ENCODE results near the gene AKAP17A.

- TF ChIP-seq CTCF (IDR thresholded peaks at IDR 0.05; ENCODE audit: low read length) (no peak), EZH2 (optimal IDR thresholded peaks at IDR 0.05; ENCODE audit: low read depth, low read length) (no peak), EZH2phosphoT487 (IDR thresholded peaks at IDR 0.05; ENCODE audit: low read length) (no peak)
Measured at GRCh38 chrX:1614927-1615326, 23.5 kb downstream of the AKAP17A start, which contains the start of gene ASMT.
